ENCODE measurements around the gene CIITA. TPM values are rescaled to one million over a fixed set of nuclear protein-coding genes. Genes with fewer than 3 reads are reported as not detected.

CIITA gene
- total RNA-seq, 1 experiment from 2014 or later: not detected

DNA sequence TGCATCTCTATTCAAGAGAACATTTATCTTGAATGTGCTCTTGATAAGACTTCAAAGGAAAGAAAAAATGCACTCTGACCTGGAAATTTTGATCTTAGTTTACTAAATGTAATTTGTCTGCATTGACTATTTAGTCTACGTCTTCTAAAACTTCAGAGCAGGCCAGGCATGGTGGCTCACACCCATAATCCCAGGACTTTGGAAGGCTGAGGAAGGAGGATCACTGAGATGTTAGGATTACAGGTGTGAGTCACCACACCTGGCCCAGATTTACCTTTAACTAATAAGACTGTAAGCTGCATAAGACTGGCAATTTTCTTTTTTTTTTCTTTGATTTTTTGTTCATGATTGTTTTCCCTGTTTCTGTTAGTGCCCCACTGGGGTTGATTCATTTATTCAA is 18.8 kb upstream of the CIITA start:
- H2BK120ac ChIP-seq (ENCODE audit: low read depth, low read length, poor library complexity, severe bottlenecking): no peak overlapping the region
- no peak overlapping the region for H3K18ac ChIP-seq (ENCODE audit: insufficient read length, low read depth, low read length)
- H2AK5ac ChIP-seq (ENCODE audit: insufficient read length, low read length): no peak overlapping the region
- WGBS (ENCODE audit: extremely low coverage, insufficient read length, low lambda C conversion rate): no CpG with 5 or more reads among the region's 1 CpG
- H3K27me3 ChIP-seq (ENCODE audit: insufficient read depth, low read length): no peaks in the 10 kb centered on the region
- H2BK15ac ChIP-seq (ENCODE audit: low read depth, low read length): no peak overlapping the region
- no peaks in the 10 kb centered on the region for H3K23me2 ChIP-seq (ENCODE audit: insufficient read length, low read depth, low read length, poor library complexity, severe bottlenecking)
- no peak overlapping the region for H4K5ac ChIP-seq (ENCODE audit: insufficient read length, low read depth, low read length)
- H3K27ac ChIP-seq (ENCODE audit: insufficient read length, low read depth, low read length): no peak overlapping the region
- H3K9ac ChIP-seq (ENCODE audit: extremely low read depth, insufficient read length, low read length): no peak overlapping the region
- H2BK12ac ChIP-seq (ENCODE audit: insufficient read length, low read depth, low read length): no peak overlapping the region
- H3K79me2 ChIP-seq (ENCODE audit: insufficient read depth, low read length): no peaks in the 10 kb centered on the region
- H3K56ac ChIP-seq (ENCODE audit: insufficient read length, low read depth, low read length): no peak overlapping the region
- no peaks in the 10 kb centered on the region for H3K9me3 ChIP-seq (ENCODE audit: control insufficient read depth, low read depth, low read length)
- TF ChIP-seq, protein P1, sequence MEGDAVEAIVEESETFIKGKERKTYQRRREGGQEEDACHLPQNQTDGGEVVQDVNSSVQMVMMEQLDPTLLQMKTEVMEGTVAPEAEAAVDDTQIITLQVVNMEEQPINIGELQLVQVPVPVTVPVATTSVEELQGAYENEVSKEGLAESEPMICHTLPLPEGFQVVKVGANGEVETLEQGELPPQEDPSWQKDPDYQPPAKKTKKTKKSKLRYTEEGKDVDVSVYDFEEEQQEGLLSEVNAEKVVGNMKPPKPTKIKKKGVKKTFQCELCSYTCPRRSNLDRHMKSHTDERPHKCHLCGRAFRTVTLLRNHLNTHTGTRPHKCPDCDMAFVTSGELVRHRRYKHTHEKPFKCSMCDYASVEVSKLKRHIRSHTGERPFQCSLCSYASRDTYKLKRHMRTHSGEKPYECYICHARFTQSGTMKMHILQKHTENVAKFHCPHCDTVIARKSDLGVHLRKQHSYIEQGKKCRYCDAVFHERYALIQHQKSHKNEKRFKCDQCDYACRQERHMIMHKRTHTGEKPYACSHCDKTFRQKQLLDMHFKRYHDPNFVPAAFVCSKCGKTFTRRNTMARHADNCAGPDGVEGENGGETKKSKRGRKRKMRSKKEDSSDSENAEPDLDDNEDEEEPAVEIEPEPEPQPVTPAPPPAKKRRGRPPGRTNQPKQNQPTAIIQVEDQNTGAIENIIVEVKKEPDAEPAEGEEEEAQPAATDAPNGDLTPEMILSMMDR (conservative IDR thresholded peaks at IDR 0.05): no peak
- peaks cover 0 to 7% (median 3%) of the 10 kb centered on the region in 3 experiments; a peak in 3 of 7 replicates for H3K36me3 Mint-ChIP-seq (ENCODE audit: insufficient read depth in 1 of 3, low read depth in 3 of 3)
- no peak overlapping the region for H2BK20ac ChIP-seq (ENCODE audit: low read depth, low read length, poor library complexity, severe bottlenecking)
- H3K4me1 ChIP-seq (ENCODE audit: insufficient read depth, low read length): no peaks in the 10 kb centered on the region
- H4K20me1 ChIP-seq (ENCODE audit: control insufficient read depth, insufficient read depth, insufficient read length): no peaks in the 10 kb centered on the region
- H2BK5ac ChIP-seq (ENCODE audit: insufficient read length, low read length): no peak overlapping the region
- H3K4ac ChIP-seq (ENCODE audit: low read depth, low read length): no peak overlapping the region
- no peak overlapping the region for H3K23ac ChIP-seq (ENCODE audit: insufficient read length, low read depth, low read length)
- H3K4me2 ChIP-seq (ENCODE audit: insufficient read depth, insufficient read length, low read length): no peak overlapping the region
- no peak overlapping the region for H2AFZ ChIP-seq (ENCODE audit: low read length)
- no peak overlapping the region for H3K27ac Mint-ChIP-seq
- no peaks in the 10 kb centered on the region for H3K79me1 ChIP-seq (ENCODE audit: insufficient read depth, low read depth, low read length, poor library complexity, severe bottlenecking)
- H3K4me1 Mint-ChIP-seq: no peaks in the 10 kb centered on the region
- H3K9me3 Mint-ChIP-seq: peaks cover 5 to 8% of the 10 kb centered on the region in 2 experiments; a peak in 3 of 5 replicates
- peaks cover 1% of the 10 kb centered on the region; the same call in 1 of the 2 replicates for H3K27me3 Mint-ChIP-seq (ENCODE audit: low read depth)
- no peak overlapping the region for H4K8ac ChIP-seq (replicated peaks; ENCODE audit: insufficient read length, low read depth, low read length)
- H4K91ac ChIP-seq (ENCODE audit: insufficient read length, low read depth, low read length): no peak overlapping the region
- no peak for DNase-seq
- no peak overlapping the region for H3K14ac ChIP-seq (ENCODE audit: insufficient read depth, low read length)
- no peak overlapping the region for H3T11ph ChIP-seq (ENCODE audit: low read length)
- no peak overlapping the region; a peak in 1 of 5 replicates for H3K4me3 Mint-ChIP-seq
